IPS-18c (cell line): ENCODE data around the gene WIPF2.
"Not testable (repeated sequence)": the region's sequence is repeated elsewhere in the genome, so short reads cannot be mapped to it uniquely, and the experiment has no call there.

Source experiments
- H3K4me3 ChIP-seq: 2 replicates; pipeline ENCODE4 v1.7.0; 2013; ENCODE audit warnings: low read depth, mild to moderate bottlenecking, low read length, moderate library complexity; ENCODE audit not compliant: insufficient read depth
- H3K9me3 ChIP-seq: one replicate; pipeline ENCODE4 v1.6.1; 2013; ENCODE audit warnings: mild to moderate bottlenecking, low read length, moderate library complexity; ENCODE audit not compliant: control insufficient read depth, insufficient read depth

The WIPF2 gene

GRCh38 chr17:40268141-40268712 lies 49.1 kb downstream of the WIPF2 start:
- H3K4me3 ChIP-seq: no peak overlapping the region
- no peaks in the 10 kb centered on the region for H3K9me3 ChIP-seq

DNA sequence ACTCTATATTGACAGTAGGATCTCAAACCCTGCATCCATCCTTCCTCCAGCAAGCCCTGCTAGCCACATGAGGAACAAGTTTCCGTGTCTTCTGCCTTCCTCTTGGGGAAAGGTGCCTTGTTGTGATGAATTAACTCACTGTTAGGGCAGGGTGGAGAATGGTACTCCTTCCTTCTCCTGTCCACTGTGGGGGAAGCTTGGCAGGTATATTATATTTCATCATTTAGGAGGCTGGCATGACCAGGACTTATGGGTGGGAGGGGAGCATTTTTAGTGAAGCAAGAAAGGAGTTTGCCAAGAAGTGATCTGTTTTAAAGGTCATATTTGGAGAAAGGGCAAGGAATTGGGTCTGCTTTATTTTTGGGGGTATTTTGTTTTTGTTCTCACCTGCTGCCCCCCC lies 59.3 kb downstream of the WIPF2 start:
- H3K4me3 ChIP-seq: no peak overlapping the region
- no peaks in the 10 kb centered on the region for H3K9me3 ChIP-seq

GRCh38 chr17:40279402-40279801 lies 60.3 kb downstream of the WIPF2 start:
- H3K4me3 ChIP-seq: no peak overlapping the region
- no peaks in the 10 kb centered on the region for H3K9me3 ChIP-seq

DNA sequence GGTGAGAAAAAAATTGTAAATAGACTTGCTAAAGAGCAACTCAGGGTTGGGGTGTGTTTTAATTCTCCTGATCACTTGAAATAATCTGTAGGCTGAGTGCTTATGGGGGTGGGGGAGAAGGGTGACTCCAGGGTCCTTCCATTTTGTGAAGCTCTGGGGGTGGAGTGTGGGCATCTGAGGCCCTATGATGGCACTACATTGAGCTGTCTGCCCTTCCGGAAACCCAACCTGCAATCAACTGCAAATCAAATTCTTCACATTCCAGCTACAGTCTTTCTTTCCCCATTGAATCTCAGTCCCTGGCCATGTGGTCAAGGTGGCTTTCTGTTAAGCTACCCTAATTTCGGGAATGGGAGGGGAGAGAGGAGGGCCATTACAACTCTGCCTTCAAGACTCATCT lies 62.6 kb downstream of the WIPF2 start:
- no peaks in the 10 kb centered on the region for H3K9me3 ChIP-seq
- H3K4me3 ChIP-seq: no peak overlapping the region

GRCh38 chr17:40283662-40284061 lies 64.6 kb downstream of the WIPF2 start:
- H3K9me3 ChIP-seq: no peaks in the 10 kb centered on the region
- no peak overlapping the region for H3K4me3 ChIP-seq

- H3K9me3 ChIP-seq: no peaks in the 10 kb centered on the region
- no peak overlapping the region for H3K4me3 ChIP-seq
These were observed 65.1 kb downstream of the WIPF2 start for GRCh38 chr17:40284085-40284713.

DNA sequence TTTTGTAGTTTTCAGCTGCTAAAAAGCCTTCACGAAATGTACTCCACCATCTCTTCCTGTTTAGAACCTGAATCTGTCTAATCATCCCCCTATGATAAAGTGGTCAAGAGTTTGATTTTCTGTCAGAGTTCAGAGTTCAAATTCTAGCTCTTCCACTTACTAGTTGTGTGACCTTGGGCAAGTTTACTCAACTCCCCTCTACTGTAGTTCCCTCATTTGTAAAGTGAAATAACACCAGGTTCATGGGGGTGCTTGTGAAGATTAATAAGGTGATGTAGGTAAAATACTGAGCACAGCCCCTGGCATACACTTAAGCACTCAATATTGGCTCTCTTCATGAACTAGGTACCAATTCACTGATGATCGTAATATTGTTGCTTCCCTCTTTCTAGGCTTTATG lies 67.4 kb downstream of the WIPF2 start:
- H3K4me3 ChIP-seq: no peak overlapping the region
- H3K9me3 ChIP-seq: no peaks in the 10 kb centered on the region

GRCh38 chr17:40287159-40287493 lies 68.0 kb downstream of the WIPF2 start:
- Histone ChIP-seq H3K9me3 (no peaks in the 10 kb centered on the region), H3K4me3 (no peak overlapping the region)

GRCh38 chr17:40287494-40288369 lies 68.6 kb downstream of the WIPF2 start, which contains the start of gene CDC6:
Gene CDC6, plus strand, starts transcription at chr17:40287879. Its CDS starts 1,542 bp downstream, at chr17:40289421.
- H3K9me3 ChIP-seq: no peaks in the 10 kb centered on the region
- H3K4me3 ChIP-seq: peak within 1 kb of the TSS; percentile 93

- H3K4me3 ChIP-seq: no peak overlapping the region
- no peaks in the 10 kb centered on the region for H3K9me3 ChIP-seq
These were observed 71.7 kb downstream of the WIPF2 start for GRCh38 chr17:40290629-40291280.

- Histone ChIP-seq H3K9me3 (no peaks in the 10 kb centered on the region), H3K4me3 (no peak overlapping the region)
These were observed 72.2 kb downstream of the WIPF2 start for GRCh38 chr17:40291281-40291664.

GRCh38 chr17:40293363-40293762 lies 74.3 kb downstream of the WIPF2 start:
- no peak overlapping the region for H3K4me3 ChIP-seq
- no peaks in the 10 kb centered on the region for H3K9me3 ChIP-seq

GRCh38 chr17:40295488-40296436 lies 76.7 kb downstream of the WIPF2 start:
- Histone ChIP-seq H3K9me3 (no peaks in the 10 kb centered on the region), H3K4me3 (no peak overlapping the region)

GRCh38 chr17:40297511-40297910 lies 78.4 kb downstream of the WIPF2 start:
- H3K4me3 ChIP-seq: no peak overlapping the region
- H3K9me3 ChIP-seq: no peaks in the 10 kb centered on the region

GRCh38 chr17:40298726-40299125 lies 79.6 kb downstream of the WIPF2 start:
- Histone ChIP-seq H3K9me3 (no peaks in the 10 kb centered on the region), H3K4me3 (no peak overlapping the region)

DNA sequence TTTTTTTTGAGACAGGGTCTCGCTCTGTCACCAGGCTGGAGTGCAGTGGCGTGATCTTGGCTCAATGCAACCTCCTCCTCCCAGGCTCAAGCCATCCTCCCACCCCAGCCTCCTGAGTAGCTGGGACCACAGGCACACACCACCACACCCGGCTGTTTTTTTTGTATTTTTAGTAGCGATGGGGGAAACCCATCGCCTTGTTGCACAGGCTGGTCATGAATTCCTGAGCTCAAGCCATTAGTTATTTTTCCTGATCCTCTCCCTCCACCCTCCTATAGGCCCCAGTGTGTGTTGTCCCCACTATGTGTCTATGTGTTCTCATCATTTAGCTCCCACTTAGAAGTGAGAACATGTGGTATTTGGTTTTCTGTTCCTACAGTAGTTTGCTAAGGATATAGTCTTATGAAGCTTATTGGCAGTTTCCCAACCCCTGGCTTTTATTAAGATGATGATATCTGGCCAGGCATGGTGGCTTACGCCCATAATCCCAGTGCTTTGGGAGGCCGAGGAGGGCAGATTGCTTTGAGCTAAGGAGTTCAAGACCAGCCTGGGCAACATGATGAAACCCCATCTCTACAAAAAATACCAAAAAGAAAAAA lies 80.2 kb downstream of the WIPF2 start:
- not testable (repeated sequence) for H3K4me3 ChIP-seq, H3K9me3 ChIP-seq
